Activated T-cell treated with anti-CD3 and anti-CD28 coated beads, Interleukin-2, amount 50 U/mL, for 24 hours (primary cell): ENCODE results near the gene INPP5K.

ENCODE experiments used
- DNase-seq: peaks from one replicate; pipeline ENCODE4 v3.0.0-alpha.2; 2020
- H3K27ac Mint-ChIP-seq: 2 replicates; pipeline ENCODE4 v1.8.0; 2020; ENCODE audit warnings: mild to moderate bottlenecking, mixed read lengths
- H3K27me3 Mint-ChIP-seq: 2 replicates; pipeline ENCODE4 v1.8.0; 2020; ENCODE audit warnings: mixed read lengths
- H3K36me3 Mint-ChIP-seq: 2 replicates; pipeline ENCODE4 v1.8.0; 2020; ENCODE audit warnings: low read depth, mixed read lengths
- H3K4me1 Mint-ChIP-seq: 2 replicates; pipeline ENCODE4 v1.8.0; 2020; ENCODE audit warnings: low read depth, mixed read lengths
- H3K4me3 Mint-ChIP-seq: 2 replicates; pipeline ENCODE4 v1.8.0; 2020; ENCODE audit warnings: mild to moderate bottlenecking, moderate library complexity, mixed read lengths
- H3K9me3 Mint-ChIP-seq: 2 replicates; pipeline ENCODE4 v1.8.0; 2020; ENCODE audit warnings: mixed read lengths

The INPP5K gene

DNA sequence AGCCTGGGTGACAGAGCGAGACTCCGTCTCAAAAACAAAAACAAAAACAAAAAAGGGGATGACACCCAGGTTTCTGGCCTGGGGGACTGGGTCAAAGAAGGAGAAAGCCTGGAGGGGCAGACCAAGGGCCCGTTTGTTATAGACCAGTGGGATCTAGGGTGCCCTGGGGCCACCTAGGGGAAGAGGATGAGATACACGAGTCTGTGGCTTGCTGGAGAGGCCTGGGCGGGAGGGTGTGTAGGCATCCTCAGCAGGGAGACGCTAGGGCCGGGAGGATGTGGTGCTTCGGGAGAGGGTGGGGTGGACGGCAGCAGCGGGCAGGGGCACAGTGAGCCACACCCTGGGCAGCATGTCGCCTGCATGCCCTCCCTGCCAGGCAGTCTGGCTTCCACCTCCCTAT, 43.2 kb downstream of the INPP5K start:
- Mint-ChIP-seq H3K27me3 (no peaks in the 10 kb centered on the region), H3K36me3 (peaks cover 31% of the 10 kb centered on the region), H3K9me3 (no peaks in the 10 kb centered on the region), H3K27ac (no peak overlapping the region), H3K4me3 (no peak overlapping the region), H3K4me1 (peaks cover 17% of the 10 kb centered on the region)
- peak; percentile 44 for DNase-seq

DNA sequence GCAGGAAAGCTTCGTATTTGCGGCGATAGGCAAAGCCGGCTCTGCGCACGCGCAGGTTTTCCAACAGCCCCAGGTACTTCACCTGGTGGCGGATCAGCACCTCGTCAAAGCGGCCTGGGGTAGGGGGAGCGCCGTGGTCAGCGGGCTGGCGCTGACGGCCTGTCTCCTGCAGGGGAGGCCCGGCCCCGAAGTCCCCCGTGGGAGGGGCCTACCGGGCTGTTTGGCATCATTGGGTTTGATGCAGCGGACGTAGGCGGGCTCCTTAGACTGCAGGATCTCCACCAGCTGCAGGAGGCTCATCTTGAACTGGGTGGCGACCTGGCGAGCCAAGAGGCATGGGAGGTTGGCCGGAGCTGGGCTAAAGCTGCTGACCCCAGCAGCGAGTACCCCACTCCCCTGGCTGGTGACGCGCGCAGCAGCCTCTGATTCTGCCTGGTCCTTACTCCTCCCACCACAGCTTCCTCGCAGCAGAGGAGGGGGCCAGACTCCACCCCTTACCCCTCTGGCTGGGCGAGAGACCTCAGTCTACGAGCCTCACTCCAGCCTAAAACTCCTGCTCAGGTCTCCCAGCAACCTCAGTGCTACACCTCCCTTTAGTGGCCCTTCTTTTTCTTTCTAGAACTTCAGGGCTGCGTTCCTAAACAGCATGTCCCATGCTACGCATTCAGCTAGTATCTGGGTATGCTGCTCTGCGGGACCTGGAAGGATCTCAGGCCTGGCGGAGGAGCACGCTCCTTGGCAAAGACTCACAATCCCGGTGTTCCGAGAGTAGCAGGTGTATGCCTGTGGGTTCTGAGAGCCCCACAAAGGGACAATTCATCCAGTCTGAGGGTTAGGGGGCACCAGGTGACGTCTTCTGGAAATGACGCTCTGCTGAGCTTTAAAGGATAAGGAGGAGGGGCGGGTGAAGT, 44.2 kb downstream of the INPP5K start:
- H3K4me3 Mint-ChIP-seq, result no peak overlapping the region
- DNase-seq, result no peak
- H3K9me3 Mint-ChIP-seq, result no peaks in the 10 kb centered on the region
- H3K27me3 Mint-ChIP-seq, result no peaks in the 10 kb centered on the region
- peaks cover 17% of the 10 kb centered on the region for H3K4me1 Mint-ChIP-seq
- H3K36me3 Mint-ChIP-seq, result peaks cover 34% of the 10 kb centered on the region
- no peak overlapping the region for H3K27ac Mint-ChIP-seq

DNA sequence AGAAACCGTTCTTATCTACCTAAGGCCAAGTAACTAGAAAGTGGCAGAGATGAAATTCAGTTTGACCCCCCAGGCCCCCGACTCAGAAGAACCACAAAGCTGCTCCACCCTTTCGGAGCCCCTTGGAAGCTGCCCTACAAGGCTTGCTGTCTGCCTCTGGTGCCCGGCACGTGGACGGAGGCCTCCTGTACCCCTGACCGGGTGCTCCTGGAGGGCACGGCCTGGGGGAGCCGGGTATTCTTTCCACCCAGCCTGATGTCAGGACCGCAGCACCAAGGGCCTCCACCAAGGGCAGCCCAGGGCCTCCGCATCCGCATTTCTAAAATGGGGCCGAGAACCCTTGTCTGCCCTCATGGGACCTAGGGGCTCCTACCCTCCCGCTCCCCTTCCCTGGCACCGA, 44.9 kb downstream of the INPP5K start:
- no peaks in the 10 kb centered on the region for H3K9me3 Mint-ChIP-seq
- peaks cover 17% of the 10 kb centered on the region for H3K4me1 Mint-ChIP-seq
- H3K27me3 Mint-ChIP-seq, result no peaks in the 10 kb centered on the region
- peaks cover 37% of the 10 kb centered on the region for H3K36me3 Mint-ChIP-seq
- H3K4me3 Mint-ChIP-seq, result no peak overlapping the region
- no peak for DNase-seq
- no peak overlapping the region for H3K27ac Mint-ChIP-seq

GRCh38 chr17:1470755-1471462, 45.5 kb downstream of the INPP5K start:
- H3K9me3 Mint-ChIP-seq, result no peaks in the 10 kb centered on the region
- no peak overlapping the region for H3K27ac Mint-ChIP-seq
- peaks cover 39% of the 10 kb centered on the region for H3K36me3 Mint-ChIP-seq
- no peaks in the 10 kb centered on the region for H3K27me3 Mint-ChIP-seq
- H3K4me3 Mint-ChIP-seq, result no peak overlapping the region
- DNase-seq, result no peak
- peaks cover 17% of the 10 kb centered on the region for H3K4me1 Mint-ChIP-seq

GRCh38 chr17:1470071-1470754, 46.2 kb downstream of the INPP5K start:
- Mint-ChIP-seq H3K27me3 (no peaks in the 10 kb centered on the region), H3K36me3 (peaks cover 38% of the 10 kb centered on the region), H3K9me3 (no peaks in the 10 kb centered on the region), H3K4me3 (no peak overlapping the region), H3K27ac (no peak overlapping the region), H3K4me1 (peaks cover 17% of the 10 kb centered on the region)
- DNase-seq, result no peak

DNA sequence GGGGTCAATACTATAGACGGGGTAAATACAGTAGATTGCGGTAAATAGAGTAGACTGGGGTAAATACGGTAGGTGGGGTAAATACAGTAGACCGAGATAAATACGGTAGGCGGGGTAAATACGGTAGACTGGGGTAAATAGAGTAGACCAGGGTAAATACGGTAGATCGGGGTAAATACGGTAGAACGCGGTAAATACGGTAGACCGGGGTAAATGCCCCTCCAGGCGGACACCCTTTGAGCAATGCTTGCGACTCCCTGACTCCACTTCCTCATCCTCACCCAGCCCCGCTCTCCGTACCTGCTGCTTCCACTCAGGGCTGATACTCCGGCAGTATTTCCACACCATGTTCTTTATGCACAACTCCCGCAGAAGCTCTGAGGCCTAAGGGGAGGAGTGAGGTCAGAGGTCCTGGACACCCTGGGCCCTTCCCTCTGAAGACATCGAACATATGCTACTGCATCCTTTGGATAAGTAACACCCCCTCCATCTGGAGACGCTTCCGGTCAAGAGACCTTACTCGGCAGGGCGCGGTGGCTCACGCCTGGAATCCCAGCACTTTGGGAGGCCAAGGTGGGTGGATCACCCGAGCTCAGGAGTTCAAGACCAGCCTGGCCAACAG, 47.1 kb downstream of the INPP5K start:
- no peak overlapping the region for H3K4me3 Mint-ChIP-seq
- peaks cover 38% of the 10 kb centered on the region for H3K36me3 Mint-ChIP-seq
- no peak overlapping the region for H3K27ac Mint-ChIP-seq
- DNase-seq, result no peak
- H3K27me3 Mint-ChIP-seq, result peaks cover 6% of the 10 kb centered on the region
- peaks cover 15% of the 10 kb centered on the region for H3K4me1 Mint-ChIP-seq
- no peaks in the 10 kb centered on the region for H3K9me3 Mint-ChIP-seq

DNA sequence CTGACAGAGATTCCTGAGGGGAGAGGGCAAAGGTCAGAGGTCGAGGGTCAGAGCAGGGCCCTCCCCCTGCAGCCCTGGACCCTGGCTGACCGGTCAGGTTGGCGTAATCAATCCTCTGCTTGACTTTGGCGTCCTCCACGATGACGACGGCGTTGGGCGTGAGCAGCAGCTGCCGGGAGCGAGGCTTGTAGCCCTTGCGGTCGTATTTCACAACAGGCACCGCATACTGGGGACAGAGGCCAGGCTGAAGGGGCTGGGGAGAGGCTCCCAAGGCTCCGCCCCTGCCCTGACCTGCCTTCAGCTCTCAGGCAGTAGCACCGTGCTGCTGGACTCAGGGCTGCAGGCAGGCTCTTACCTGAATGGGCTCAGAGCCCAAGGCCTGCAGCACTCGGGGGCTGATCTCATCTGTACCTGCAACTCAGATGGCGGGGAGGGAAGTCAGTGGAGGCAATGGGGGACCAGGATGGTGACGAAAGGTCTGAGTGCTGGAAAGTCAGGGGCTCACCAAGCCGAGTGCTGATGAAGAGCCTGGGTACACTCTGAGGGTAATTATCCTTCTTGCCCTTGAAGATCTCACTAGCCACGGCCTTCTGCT, 48.4 kb downstream of the INPP5K start:
- Mint-ChIP-seq H3K36me3 (peaks cover 38% of the 10 kb centered on the region), H3K27ac (no peak overlapping the region), H3K4me3 (no peak overlapping the region), H3K4me1 (peaks cover 13% of the 10 kb centered on the region), H3K9me3 (no peaks in the 10 kb centered on the region), H3K27me3 (peaks cover 14% of the 10 kb centered on the region)
- no peak for DNase-seq

DNA sequence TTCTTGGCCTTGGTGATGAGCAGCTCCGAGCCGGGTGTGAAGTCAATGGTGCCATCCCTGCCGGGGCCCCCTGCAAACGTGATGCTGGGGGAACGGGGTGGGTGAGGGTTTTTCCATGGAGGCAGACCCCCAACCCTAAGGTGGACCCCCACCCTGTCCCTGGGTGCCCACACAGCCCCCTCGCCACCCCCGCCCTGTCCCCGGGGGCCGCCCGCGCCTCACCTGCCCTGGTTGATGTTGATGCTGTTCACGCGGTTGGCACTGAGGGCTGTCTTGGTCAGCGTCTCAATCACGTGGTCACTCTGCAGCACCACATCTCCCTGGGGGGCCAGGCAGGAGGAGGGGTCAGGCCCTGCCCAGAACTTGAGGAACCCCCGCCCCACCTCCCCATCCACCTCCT, 49.2 kb downstream of the INPP5K start:
- Mint-ChIP-seq H3K4me1 (peaks cover 15% of the 10 kb centered on the region), H3K9me3 (no peaks in the 10 kb centered on the region), H3K36me3 (peaks cover 38% of the 10 kb centered on the region), H3K27ac (no peak overlapping the region), H3K4me3 (no peak overlapping the region), H3K27me3 (peaks cover 20% of the 10 kb centered on the region)
- no peak for DNase-seq

- H3K27me3 Mint-ChIP-seq, result peaks cover 36% of the 10 kb centered on the region
- H3K36me3 Mint-ChIP-seq, result peaks cover 21% of the 10 kb centered on the region
- peaks cover 30% of the 10 kb centered on the region for H3K4me1 Mint-ChIP-seq
- no peak overlapping the region for H3K27ac Mint-ChIP-seq
- DNase-seq, result no peak
- no peaks in the 10 kb centered on the region for H3K9me3 Mint-ChIP-seq
- no peak overlapping the region for H3K4me3 Mint-ChIP-seq
These were observed 52.2 kb downstream of the INPP5K start for GRCh38 chr17:1464186-1464585.

GRCh38 chr17:1462164-1463112, 54.0 kb downstream of the INPP5K start:
- Mint-ChIP-seq H3K9me3 (no peaks in the 10 kb centered on the region), H3K4me3 (peak overlapping the region; percentile 9), H3K27ac (peak overlapping the region; percentile 86), H3K4me1 (peaks cover 32% of the 10 kb centered on the region), H3K27me3 (peaks cover 39% of the 10 kb centered on the region), H3K36me3 (peaks cover 6% of the 10 kb centered on the region)
- DNase-seq, result no peak

GRCh38 chr17:1461198-1461944, 55.0 kb downstream of the INPP5K start:
- Mint-ChIP-seq H3K27me3 (peaks cover 42% of the 10 kb centered on the region), H3K36me3 (peaks cover 3% of the 10 kb centered on the region), H3K4me1 (peaks cover 40% of the 10 kb centered on the region), H3K27ac (no peak overlapping the region), H3K4me3 (no peak overlapping the region), H3K9me3 (no peaks in the 10 kb centered on the region)
- no peak for DNase-seq

DNA sequence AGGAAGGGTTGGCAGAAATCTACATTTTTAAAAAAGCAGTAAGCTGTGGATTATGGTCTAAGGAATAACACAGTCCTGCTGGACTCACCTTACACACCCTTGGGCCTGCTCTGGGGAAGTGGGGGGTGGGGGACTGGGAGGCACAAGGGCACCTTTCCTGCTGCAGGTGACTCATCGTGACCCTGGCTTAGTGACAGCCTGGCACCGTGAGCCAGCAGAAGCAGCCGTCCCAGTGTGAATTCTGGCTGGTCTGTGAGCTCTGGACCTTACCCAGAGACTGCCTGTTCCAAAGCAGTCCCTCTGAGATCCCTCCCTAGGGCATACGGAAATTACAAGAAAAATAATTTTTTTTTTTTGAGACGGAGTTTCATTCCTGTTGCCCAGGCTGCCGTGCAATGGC, 56.2 kb downstream of the INPP5K start:
- Mint-ChIP-seq H3K4me3 (no peak overlapping the region), H3K9me3 (no peaks in the 10 kb centered on the region), H3K27me3 (peaks cover 42% of the 10 kb centered on the region), H3K4me1 (peaks cover 41% of the 10 kb centered on the region), H3K27ac (no peak overlapping the region), H3K36me3 (peaks cover 2% of the 10 kb centered on the region)
- DNase-seq, result no peak
